ENCODE data around the gene SULT2B1.
"Not testable (repeated sequence)": the region's sequence is repeated elsewhere in the genome, so short reads cannot be mapped to it uniquely, and the experiment has no call there.

SULT2B1 gene

DNA sequence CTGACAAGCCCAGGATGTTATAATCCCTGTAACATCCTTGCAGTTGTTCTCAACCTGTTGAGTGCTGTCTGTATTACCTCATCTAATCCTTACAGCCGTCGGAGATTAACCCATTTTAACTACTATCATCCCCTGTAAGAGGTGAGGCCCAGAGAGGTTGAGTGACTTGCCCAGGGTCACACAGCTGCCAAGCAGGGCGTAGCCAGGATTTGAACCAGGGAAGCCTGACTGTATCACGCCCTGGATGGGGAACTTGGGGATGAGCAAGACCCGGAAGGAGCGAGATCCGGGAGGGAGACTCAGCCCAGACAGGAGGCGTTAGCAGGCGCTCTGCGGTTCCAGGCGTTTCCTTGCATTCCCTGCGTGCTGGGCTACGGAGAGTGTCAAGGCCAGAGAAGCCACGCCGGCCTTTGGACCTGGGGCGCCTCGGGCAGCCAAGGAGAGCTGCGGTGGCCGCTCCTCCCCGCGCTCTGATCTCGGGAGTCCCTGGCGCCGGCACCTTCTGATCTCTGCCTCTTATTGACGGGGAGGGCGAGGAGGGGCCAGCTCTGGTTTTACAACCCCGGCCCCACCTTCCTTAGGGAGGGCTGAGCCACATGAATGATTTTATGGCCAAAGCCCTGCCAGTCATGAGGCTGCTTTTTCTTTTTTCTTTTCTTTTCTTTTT lies 6.2 kb downstream of the SULT2B1 start:
- no peak for DNase-seq (ENCODE audit: low read depth, low spot score)

DNA sequence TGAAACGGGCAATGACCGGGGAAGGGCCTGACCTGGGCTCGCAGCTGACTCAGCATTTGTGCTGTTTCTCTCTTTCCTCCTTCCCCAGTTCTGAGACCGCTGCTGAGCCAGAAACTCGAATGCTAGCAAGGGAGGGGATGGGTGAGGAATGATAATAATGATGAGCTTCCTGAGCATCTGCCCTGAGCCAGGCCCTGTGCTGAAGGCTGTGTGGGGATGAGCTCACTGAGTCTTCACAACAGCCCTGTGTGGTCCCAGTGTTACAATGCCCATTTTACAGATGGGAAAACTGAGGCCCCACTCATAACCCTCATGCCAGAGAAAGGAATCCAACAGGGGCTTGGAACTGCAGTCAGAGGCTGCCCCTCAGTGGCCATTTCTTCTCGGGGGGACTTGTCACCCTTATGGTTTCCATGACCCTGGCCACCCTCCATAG lies 8.1 kb downstream of the SULT2B1 start:
- no peak for DNase-seq (ENCODE audit: low read depth, low spot score)

DNA sequence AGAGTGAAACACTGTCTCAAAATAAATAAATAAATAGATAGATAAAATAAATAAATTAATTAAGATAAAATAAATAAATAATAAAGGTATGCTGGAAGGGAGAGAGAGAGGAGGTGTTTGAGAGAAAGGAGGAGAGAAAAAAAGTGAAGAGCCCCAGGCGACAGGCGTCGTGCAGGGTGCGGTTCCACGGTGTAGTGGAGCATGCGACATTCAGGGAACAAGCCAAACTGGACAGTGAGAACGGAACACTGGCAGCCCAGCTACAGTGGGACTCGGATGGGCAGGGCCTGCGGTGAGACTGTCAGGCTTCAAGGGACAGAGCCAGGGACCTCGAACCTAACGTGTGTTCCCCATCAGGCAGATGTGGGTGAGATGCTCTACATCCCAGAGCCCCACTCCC lies 9.4 kb downstream of the SULT2B1 start:
- DNase-seq (ENCODE audit: low read depth, low spot score): no peak

- DNase-seq (ENCODE audit: low read depth, low spot score): no peak
Observed at GRCh38 chr19:48565090-48565489, 13.1 kb downstream of the SULT2B1 start.

GRCh38 chr19:48568345-48568886 lies 16.4 kb downstream of the SULT2B1 start:
- no peak for DNase-seq (ENCODE audit: low read depth, low spot score)

GRCh38 chr19:48569814-48570213 lies 17.8 kb downstream of the SULT2B1 start:
- no peak for DNase-seq (ENCODE audit: low read depth, low spot score)

GRCh38 chr19:48571378-48572162 lies 19.6 kb downstream of the SULT2B1 start:
- DNase-seq (ENCODE audit: low read depth, low spot score): no peak

DNA sequence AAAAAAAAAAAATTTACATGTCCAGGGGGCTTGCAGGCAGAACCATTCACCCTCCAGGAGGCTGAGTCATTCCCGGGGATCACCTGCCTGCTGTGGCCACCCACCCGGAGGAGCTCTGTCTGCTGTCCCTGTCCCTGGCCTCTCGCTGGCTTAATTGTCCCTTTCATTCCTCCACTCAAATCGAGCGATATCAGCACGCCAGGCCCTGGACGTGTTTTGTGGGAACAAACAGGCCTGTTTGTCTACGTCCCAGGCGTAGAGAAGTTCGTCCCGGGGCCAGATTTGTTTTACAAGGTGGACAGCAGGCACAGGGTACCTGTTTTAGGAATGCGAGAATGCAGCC lies 21.2 kb downstream of the SULT2B1 start:
- DNase-seq (ENCODE audit: low read depth, low spot score): no peak

DNA sequence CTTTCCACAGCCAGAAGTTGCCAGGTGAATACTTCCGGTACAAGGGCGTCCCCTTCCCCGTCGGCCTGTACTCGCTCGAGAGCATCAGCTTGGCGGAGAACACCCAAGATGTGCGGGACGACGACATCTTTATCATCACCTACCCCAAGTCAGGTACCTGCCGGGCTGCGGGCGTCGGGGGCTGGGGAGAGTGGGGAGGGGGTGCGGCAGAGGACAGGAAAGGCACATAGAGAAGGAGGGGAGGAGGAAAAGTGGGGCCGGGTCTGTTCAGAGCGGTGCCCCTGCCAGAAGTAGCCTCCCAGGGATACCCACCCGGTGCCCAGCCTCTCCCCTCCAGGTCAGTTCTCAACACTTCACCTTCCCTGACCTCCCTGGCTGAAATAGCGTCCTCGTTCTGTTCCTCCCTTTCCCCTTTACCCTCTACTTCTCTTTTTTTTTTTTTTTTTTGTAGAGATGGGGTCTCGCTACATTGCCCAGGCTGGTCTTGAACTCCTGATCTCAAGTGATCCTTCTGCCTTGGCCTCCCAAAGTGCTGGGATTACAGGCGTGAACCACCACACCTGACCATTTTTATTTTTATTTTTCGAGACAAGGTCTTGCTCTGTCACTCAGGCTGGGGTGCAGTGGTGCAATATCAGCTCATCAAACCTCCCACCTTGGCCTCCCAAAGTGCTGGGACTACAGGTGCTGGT lies 24.1 kb downstream of the SULT2B1 start:
- DNase-seq (ENCODE audit: low read depth, low spot score): no peak

- DNase-seq (ENCODE audit: low read depth, low spot score): not testable (repeated sequence)
Observed at GRCh38 chr19:48577908-48578307, 25.9 kb downstream of the SULT2B1 start.

DNA sequence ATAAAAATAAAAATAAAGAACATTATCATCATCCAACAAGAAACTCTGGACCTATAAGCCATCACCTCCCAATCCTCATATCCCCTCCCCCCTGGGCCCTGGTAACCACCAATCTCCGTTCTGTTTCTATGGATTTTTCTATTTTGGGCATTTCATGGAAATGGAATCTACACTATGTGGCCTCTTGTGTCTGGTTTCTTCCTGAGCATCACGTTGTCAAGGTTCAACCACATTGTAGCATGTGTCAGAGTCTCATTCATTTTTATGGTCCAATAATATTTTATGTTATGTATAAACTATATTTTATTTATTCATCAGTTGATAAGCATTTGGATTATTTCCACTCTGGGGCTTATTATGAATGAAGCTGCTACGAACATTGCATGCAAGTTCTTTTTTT lies 26.9 kb downstream of the SULT2B1 start:
- no peak for DNase-seq (ENCODE audit: low read depth, low spot score)

GRCh38 chr19:48582168-48582567 lies 30.2 kb downstream of the SULT2B1 start:
- no peak for DNase-seq (ENCODE audit: low read depth, low spot score)

DNA sequence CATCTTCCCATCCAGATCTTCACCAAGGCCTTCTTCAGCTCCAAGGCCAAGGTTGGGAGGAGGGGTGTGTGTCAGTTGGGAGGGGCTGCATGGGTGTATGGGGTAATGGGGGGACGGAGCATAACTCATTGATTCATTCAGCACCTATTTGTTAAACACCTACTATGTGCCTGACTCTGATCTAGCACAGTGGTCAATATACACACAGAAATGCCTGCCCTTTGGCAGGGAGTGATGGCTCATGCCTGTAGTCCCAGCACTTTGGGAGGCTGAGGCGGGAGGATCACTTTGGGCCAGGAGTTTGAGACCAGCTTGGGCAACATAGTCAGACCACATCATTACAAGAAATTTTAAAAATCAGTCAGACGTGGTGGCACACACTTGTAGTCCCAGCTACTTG lies 35.4 kb downstream of the SULT2B1 start:
- DNase-seq (ENCODE audit: low read depth, low spot score): no peak

DNA sequence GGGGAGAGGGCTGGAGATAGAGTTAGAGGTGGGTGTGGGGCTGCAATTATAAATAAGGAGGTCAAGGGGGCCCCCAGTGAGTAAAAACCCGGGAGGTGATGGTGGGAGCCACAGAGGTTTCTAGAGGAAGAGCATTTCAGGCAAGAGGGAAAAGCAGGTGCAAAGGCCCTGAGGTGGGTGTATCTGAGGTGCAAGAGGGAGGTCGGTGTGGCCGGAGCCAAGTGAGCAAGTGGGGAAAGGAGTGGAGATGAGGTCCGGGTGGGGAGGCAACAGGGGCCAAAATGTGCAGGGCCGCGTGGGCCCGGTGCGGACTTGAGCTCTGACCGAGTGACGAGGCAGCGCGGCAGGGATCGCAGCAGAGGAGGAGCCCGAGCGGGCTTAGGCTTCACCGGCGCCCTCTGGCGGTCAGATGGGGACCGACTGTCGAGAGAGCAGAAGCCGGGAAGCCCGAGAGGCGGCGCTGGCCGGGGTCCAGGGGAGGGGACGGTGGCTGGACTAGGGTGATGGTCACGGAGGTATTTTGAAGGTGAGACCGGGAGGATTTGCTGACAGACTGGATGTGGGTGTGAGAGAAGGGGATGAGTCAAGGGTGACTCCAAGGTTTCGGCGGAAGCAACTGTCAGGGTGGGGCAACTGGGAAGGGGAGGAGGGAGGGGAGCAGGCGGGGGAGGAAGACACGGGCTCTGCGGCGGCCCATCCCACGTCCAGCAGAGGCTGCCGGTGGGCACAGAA lies 36.9 kb downstream of the SULT2B1 start:
- DNase-seq (ENCODE audit: low read depth, low spot score): peak; percentile 58

GRCh38 chr19:48591021-48591420 lies 39.0 kb downstream of the SULT2B1 start:
- no peak for DNase-seq (ENCODE audit: low read depth, low spot score)

GRCh38 chr19:48595171-48595570 lies 43.2 kb downstream of the SULT2B1 start:
- DNase-seq (ENCODE audit: low read depth, low spot score): no peak

DNA sequence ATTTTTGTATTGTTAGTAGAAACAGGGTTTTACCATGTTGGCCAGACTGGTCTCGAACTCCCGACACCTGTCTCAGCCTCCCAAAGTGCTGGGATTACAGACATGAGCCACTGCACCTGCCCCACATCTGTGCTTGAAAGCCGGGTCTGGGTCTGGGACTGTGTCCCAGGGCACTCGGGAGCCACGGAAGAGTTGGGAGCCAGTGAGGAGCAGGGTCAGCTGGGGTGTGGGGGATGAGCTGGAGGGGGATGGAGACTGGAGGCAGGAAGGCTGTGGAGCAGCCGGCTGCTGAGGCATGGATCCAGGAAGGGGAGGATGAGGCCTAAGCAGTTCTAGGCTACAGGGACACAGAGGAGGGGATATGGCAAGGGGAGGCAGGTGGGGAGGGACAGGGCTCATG lies 43.9 kb downstream of the SULT2B1 start:
- no peak for DNase-seq (ENCODE audit: low read depth, low spot score)

GRCh38 chr19:48596237-48596636 lies 44.3 kb downstream of the SULT2B1 start:
- DNase-seq (ENCODE audit: low read depth, low spot score): no peak

DNA sequence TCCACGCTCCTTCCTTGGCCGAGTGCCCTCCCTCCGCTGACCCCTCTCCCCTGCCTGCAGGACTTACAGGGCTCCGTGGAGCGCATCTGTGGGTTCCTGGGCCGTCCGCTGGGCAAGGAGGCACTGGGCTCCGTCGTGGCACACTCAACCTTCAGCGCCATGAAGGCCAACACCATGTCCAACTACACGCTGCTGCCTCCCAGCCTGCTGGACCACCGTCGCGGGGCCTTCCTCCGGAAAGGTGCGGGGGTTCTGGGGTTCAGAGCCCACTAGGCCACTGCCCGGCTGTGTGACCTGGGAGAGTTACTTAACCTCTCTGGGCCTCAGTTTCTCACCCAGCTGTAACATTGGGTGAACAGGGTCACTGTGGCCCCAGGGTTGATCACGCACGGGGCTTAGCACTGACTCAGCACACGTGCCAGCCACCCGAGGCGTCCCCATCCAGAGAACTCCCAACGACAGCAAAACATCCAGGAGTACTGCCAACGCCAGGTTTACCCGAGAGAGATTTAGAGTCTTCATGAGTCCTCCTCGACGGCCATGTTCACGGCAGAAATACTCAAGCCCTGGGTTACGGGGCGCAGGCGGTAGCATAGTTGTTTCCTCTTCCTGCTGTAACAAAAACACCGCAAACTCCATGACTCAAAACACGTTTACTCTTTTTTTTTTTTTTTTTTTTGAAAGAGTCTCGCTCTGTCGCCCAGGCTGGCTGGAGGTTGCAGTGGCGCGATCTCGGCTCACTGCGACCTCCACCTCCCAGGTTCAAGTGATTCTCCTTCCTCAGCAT lies 44.9 kb downstream of the SULT2B1 start:
- no peak for DNase-seq (ENCODE audit: low read depth, low spot score)

- DNase-seq (ENCODE audit: low read depth, low spot score): no peak
Observed at GRCh38 chr19:48598996-48599700, 47.2 kb downstream of the SULT2B1 start.

All from smooth muscle cell of the brain vasculature (primary cell).